HG03460 (cell line): ENCODE data around the gene CENPP.
A peak's percentile ranks its signal among the peaks of the same experiment; 100 is the strongest.

ENCODE experiments used
- ATAC-seq: cut with Tn5 transposase; IDR thresholded peaks from one replicate; pipeline ENCODE4 v1.9.1; 2021; ENCODE audit not compliant: unreplicated experiment

CENPP gene

DNA sequence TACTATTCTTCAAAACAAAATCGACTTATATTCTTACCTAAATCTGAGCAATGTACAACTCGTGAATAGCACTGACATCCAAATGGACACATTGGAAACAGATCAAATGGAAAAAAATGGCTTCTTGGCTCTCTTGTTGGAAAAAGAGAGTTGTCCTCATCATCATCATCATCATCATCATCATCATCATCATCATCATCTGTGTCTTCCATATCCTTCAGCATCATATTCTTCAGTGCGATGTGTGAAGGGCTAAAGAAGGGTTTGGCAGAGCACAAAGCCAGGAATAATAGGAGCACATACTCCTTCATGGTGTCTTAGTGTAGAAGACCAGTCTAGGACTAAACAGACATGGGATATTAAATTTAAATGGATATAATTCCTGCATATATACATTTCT, 148.8 kb downstream of the CENPP start:
- no peak for ATAC-seq

DNA sequence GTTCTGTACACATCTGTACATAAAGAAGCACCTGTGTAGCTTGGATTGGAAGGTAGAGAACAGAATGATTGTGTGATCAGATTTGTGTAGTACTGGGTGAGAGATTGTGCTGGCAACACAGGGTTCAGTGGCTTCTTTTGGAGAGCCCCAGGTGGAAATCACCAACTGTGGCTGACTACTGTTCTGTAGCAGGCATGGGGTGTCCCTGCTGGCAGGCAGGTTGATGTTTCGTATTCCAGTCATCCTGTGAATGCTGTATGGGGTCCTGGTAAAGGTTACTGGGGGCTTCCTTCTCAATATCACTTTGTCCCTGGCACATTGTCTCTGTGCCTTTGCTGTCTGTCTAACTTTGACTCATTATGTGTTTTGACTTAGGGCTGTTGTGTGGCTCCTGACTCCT, 151.2 kb downstream of the CENPP start:
- no peak for ATAC-seq

DNA sequence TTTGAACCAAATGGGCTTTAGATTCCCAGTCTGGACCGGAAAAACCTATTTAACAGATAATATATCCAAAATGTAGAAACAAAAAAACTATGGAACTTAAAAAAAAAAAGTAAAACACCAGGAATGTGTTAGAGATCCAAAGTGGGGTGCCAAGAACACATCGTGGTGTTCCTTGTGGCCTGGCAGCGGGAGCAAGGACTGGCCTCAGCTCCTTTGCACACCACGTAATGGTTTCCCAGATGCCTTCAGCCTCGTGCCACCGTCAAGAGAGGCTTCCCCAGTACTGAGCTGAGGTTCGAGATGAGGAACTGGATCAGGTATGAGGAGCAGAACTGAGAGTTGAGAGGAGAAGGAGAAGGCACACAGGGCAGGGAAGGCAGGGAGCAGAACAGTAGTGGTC, 153.0 kb downstream of the CENPP start:
- ATAC-seq, result no peak

- ATAC-seq, result no peak
These were observed 153.6 kb downstream of the CENPP start for GRCh38 chr9:92479346-92479745.

DNA sequence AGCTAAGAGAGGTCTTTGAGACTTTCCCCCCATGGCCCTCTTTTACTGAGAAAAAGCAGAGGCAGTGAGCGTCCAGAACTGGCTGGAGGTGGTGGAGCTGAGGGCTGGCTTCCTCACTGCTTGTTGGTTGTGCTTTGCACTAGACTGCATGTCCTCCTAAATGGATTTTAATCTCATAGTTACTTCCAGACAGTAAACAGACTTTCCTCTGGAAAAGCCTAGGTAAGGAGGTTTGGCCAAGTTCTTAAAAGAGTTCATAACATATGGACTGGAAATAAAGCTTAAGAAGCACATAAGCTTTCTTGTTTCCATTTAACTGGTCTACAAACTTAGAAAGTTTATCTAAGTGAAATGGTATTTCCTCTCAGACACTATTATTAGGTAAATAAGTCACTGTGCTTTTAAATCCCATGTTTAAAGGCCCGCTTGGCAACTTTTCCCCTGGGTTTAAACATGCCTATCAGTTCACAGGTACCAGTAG, 154.6 kb downstream of the CENPP start:
- ATAC-seq, result no peak

- peak; percentile 56 for ATAC-seq
These were observed 155.4 kb downstream of the CENPP start for GRCh38 chr9:92480986-92481633.

GRCh38 chr9:92482329-92482728, 156.6 kb downstream of the CENPP start, which contains the start of gene ASPN:
TSS of gene ASPN (minus strand) at chr9:92482506.
- no peak for ATAC-seq

GRCh38 chr9:92482805-92483204, 157.1 kb downstream of the CENPP start:
- no peak for ATAC-seq

DNA sequence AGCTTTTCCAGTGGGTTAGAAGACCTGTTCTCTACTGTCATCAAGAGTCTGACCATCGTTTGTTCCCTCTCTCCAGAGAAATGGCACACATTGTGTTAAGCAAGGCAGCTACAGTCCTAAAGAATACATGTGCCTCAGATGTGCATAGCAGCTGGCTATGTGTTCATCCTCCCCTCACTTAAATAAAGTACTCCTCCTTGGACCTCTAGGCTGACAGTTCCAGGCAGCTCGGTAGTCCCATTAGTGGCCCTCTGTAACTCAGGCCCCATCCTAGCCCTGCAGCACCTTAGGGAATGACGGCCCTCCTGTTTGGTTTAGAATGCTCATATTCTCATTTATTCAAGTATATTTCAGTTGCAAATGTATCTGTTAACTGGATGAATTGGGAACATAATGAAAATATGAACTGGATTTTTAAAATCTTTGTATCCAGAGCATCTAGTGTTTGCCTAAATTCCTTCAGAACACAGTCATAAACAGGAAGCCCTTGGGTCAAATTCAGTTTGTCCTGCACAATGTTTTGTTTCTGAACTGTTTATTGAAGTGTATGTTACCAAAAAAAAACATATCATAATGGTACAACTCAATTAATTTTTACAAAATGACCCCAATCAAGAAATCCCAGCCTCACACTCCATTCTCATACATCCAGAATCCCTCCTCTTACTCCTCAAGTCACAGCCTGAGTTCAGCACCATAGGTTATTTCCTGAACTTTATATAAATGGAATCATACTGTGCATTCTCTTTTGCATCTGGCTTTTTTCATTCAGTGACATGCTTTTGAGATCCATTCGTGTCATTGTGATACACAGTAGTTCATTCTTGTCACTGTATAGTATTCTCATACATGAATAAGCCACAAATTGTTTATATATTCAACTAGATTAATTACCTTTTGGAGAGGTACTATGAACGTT, 158.1 kb downstream of the CENPP start:
- no peak for ATAC-seq

DNA sequence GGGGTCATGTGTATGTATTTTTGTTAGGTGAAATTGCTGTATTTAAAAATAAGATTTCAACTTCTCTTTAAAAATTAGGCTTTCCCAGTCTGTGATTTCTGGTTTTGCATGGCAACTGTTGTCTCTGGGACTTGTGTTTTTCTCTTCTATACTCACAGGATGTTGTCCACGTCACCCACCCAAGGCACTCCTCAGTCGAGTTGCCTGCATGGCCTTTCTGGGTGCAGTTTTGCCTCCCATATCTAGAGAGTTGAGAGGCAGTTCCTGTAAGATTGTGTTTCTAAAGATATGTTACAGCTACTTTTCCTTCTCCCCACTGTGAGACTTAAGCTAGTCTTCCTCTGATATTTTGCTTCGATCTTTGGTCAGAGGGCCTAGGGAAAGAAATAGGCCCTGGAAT, 158.8 kb downstream of the CENPP start:
- no peak for ATAC-seq

DNA sequence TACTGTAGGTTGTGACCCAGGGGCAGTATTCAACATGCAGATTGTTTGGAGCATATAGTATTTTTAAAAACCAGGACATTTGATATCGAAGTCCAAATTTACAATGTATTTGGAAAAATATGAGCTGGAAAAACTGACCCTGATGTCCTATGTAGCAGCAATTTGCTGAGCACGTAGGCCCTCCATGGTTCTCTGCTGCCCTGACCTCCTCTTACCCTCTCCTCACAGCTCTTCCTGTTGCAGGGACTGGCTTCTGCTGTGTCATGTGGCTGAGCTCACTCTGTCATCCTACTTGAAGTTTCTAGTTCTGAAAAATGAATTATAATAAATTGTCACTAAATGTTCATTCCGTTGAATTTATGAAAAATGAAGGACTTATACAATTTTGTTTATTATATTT, 160.6 kb downstream of the CENPP start:
- ATAC-seq, result no peak

DNA sequence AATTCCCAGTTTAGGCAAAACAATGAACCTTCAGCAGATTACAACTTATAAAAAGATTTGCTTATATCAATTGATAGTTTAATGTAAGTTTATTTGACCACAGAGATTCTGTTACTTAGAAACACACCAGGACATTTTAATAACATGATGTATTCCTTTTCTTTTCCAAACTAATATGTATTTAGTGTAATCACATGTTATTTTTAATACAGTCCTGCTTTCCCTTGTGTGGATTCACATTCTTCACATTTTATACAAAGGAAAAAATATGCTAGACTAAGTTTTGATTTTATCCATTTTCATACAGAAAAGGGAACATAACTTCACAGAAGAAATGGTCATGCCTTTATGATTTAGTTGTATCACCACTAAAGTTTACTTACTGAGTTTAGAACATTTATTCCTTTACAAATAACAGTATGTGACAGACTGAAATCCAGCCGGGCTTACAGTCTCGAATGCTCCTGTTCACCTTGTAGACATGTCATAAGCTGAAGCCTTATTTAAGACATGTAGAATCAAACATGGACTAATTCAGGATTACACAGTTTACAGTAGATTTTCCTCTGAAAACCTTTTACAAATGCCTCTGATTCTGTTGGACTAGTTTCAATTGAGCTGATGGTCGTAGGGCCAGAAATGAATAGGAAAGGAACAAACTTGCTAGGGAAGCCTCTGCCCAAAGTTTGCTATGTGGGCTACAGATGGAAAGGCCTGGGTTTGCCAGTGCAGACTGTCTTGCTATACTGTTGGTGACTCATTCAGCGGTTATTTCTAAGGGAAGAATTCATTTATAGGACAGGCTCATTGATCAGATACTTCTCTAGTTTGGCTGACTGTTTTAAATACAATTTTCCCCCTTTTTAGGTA, 163.2 kb downstream of the CENPP start:
- no peak for ATAC-seq

DNA sequence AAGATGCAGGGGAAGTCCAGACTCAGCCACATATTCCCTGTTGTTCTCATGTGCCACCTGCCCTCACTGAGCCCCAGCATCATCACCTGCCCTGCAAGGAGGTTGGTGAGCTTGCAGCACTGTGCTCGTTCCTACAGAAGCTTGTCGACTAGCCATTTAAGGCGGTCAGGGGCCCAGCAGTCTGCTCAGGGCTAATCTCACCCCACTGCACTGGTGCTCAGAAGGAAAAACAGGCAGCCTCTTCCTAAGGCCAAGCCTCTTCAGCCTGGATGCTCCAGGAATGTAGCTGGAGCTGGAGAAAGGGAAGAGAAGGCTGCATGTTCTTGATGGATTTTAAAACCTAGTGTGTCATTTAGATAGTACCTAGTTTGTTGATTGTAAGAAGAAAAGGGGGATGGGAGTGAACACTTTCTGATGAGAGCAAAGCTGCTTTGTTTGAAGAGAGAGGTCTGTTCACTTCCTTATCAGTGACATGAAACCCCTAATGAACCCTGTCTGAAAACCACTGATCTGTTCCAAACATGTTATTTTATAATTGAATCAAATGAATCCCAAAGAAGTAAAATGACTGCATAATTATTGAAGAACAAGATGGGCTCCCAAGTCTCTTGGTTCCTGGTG, 167.1 kb downstream of the CENPP start:
- ATAC-seq, result no peak

DNA sequence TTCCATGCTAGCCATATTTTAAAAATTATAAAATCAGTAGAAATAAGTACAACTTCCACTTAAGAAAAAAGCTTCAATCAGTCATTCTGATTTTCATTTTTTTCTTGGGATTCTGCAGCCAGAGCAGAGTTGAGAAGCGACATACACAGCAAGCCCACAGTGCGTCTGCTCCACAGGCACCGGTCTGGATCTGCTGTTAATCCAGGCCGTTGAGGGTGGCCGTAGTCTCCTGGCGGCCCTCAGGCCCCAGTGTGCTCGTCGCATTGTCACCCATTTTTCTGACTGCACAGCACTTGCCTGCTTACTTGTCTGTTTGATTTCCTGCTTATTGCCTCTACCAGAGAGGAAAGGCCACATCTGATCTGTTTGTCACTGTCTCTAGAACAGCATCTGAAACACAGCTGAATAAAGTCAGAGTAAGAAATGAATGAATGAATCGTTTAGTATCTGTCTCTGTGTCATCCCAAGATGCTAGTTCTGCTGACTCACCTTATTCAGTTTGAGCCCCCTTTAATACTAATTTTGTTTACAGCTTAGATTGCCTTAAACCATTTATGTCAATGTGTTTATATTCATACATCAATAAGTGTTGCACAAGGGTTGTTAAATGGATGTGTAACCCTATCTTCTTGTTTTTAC, 168.1 kb downstream of the CENPP start:
- ATAC-seq, result no peak

DNA sequence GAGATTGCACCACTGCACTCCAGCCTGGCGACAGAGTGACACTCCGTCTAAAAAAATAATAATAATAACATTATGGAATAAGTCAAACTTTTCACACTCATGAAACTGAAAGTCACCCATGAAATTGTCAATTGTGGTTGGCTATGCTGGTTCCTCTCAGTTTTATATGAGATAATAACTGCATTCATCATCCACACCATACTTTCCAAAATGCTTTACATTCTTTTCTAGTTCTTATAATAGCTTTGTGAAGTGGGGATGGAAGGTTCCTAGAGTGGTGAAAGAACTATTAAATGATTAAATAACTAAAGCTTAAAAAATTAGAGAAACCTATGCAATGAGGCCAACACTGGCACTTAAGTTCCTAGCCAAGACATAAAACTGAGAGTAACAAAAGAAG, 169.1 kb downstream of the CENPP start:
- ATAC-seq, result no peak

DNA sequence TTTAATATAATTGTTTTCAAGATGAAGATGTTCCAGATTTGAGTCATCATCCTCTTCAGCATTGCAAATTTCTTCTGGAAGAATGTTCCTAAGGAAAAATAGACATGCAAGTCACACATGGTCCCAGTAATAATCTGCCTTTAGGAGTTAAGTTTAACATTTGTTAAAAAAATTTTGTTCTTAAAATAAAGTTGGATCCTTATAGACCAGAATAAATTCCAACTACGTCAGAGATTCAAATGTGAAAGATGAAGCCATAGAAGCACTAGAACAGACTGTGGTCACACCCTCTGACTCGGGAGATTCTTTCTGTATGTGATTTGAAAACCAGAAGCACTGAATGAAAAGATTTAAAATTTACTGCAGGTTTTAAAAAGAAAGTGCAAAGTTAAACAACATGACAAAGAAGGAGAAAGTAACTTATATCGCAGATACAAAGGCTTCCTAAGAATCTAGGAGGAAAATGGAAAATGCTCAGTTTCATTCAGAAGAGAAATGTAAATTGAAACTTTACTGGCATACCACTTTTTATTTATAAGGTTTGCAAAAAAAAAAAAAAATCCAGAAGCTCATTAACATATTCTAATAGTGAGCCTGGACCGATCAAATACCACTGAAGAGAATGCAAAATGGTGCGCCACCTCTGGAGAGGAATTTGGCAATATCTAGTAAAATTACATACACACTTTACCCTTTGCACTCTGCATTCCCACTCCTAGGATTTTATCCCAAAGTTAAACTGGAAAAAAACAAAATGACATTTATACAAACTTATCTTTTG, 170.8 kb downstream of the CENPP start:
- no peak for ATAC-seq

DNA sequence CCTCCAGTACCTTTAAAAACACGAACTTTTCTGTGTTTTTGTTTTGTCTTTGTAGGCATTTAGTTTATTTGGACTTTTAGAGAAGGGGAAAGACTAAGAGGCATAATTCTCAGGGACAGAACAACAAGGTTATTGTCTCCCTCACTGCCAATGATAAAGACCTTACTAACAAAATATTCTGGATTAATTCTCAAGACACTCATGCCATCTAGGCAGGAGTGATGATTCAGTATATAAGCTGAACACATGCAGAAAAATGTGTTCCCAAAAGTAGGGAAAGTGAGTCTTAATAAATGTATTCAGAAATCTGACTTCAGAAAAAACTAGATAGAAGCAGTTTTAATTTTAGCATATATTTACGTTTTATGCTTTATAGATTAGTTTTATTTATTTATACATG, 173.9 kb downstream of the CENPP start:
- ATAC-seq, result no peak

GRCh38 chr9:92500725-92501124, 175.0 kb downstream of the CENPP start:
- no peak for ATAC-seq

- ATAC-seq, result no peak
These were observed 176.1 kb downstream of the CENPP start for GRCh38 chr9:92501671-92502393.
